ENCODE results near the gene PIK3R1.

PIK3R1 gene

DNA sequence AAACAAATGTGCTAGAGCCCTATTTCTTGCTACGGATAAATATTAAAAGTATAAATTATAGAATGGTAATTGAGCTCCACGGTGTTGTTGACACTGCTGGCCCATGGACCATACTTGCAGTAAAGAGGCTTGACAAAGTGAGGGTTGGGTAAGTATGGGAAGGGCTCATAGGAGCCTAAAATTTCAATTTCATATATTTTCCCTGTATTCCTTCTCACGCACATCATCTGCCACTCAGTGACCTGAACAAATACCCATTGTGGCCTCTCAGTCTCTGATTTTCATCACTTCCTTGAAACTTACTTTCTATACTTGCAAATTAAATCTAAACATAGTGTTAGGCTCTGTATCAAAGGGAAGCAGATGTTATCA, 116.5 kb downstream of the PIK3R1 start:
- DNase-seq = no peak

GRCh38 chr5:68332556-68332955, 117.0 kb downstream of the PIK3R1 start:
- DNase-seq = no peak

DNA sequence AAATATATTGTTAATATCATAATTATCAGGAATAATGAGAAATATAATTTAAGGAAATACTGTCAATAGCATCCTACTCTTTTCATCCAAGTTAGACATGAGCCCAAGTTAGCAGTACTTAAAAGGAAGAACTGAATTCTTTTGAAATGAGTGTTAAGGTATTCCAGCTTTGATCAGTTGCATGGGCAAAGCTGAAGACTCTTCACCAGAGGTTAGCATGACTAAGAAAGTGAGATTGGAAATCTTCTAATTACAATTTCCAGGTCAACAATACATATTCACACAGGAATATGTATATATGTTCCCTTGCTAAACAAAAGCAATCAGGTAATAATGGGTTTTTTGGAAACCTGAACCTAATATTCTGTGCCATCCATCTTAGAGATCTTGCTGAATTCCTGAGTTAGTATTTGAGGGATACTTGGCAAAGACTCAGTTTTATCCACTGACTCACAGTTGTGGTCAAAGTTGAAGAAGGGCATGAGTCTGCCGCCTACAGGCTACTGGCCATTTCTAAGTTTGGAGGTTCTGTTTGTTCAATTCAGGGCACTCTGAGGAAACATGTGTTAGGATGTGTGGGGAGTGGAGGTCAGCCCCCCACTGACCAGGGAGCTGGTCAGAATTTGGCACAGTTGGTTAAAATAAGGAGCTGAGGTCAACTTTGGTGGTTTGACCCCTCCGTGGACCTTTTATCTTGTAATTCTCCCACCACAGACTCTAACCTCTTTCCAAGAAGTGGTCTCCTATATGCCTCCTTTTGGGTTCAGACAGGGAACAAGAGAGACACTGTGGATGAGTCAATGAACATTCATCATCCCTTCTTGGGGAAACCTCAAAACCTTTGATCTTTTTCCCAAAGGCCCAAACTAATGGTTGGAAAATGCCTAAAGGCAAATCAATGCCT, 118.3 kb downstream of the PIK3R1 start:
- DNase-seq = no peak

- no peak for DNase-seq
These were observed 119.0 kb downstream of the PIK3R1 start for GRCh38 chr5:68334553-68334886.

- DNase-seq = no peak
These were observed 119.5 kb downstream of the PIK3R1 start for GRCh38 chr5:68335075-68335474.

DNA sequence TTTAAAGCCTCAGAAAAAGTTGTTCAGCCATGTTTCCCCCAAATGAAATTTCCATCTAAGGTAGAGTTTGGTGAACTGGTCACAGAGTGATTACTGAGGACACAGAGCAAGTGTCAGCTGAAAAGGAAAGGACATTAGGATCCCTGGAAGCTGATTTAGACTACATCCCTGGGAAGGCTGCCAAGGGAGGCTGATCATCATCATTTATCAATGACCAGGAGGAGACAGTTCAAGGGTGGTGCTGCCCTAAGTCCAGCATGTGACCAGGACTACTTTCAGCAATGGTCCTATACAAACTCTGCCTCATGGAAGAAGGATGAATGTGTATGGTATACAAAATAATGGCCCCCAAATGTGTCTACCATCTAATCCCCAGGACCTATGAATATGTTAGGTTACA, 120.6 kb downstream of the PIK3R1 start:
- DNase-seq = no peak

- DNase-seq = no peak
These were observed 121.7 kb downstream of the PIK3R1 start for GRCh38 chr5:68337235-68337634.

GRCh38 chr5:68339921-68340321, 124.4 kb downstream of the PIK3R1 start:
- no peak for DNase-seq

DNA sequence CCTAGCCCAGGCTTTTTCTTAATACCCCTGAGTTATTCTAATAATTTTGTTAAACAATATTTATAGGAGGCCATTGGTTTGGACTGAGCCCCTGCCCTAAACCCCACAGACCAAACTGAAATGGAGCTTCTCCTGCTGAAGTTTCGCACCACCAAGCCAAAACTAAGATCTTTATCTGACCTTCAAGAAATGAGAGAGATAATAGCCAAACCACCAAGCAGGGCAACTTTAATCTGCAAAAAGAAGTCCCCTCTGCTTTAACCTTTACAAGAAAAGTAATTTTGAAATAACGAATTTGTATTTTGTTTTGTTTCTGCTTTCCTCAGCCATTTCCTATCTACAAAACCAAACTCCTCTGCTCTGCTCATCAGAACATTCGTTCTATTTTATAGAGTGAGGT, 125.5 kb downstream of the PIK3R1 start:
- no peak for DNase-seq

- no peak for DNase-seq
These were observed 127.1 kb downstream of the PIK3R1 start for GRCh38 chr5:68342693-68343092.

- DNase-seq = no peak
These were observed 127.9 kb downstream of the PIK3R1 start for GRCh38 chr5:68343421-68343826.

GRCh38 chr5:68344447-68345111, 129.0 kb downstream of the PIK3R1 start:
- no peak for DNase-seq

DNA sequence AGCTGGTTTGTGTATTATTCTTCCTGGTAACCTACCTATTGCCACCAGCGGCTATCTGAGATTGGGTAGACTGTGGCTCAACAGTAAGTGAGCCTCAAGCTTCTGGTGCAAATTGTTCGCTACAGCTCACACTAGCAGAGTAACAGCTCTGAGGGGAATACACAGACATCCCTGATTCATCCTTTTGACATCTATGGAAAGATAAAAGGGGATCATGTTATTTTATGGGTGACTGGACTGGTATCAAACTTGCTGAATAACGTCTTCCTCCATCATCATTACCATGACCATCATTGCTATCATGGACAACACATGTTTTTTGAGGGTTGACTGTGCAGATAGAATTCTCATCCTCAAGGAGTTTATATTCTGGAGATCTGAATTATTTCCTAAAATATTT, 129.6 kb downstream of the PIK3R1 start:
- DNase-seq = no peak

DNA sequence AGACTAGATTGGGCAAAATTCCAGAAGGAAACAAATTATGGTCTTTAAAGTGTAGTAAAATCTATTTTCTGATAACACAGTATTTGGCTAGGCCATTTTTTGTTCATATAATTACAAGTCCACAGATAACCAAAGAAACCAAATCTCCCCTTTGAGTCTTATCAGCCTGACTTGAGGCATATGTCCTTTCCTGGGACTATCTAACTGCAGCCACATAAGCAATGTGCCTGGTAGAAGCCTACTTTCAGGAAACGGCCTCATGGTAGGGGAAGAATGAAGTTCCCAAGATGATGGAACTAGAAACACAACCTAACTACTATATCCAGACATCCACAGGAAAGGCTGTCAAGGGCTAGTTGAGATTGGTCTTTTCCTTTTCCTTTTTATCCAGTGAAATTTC, 130.0 kb downstream of the PIK3R1 start:
- DNase-seq = no peak

- no peak for DNase-seq
These were observed 132.0 kb downstream of the PIK3R1 start for GRCh38 chr5:68347536-68347935.

GRCh38 chr5:68348447-68349222, 133.1 kb downstream of the PIK3R1 start:
- DNase-seq = no peak

GRCh38 chr5:68350176-68350575, 134.6 kb downstream of the PIK3R1 start:
- no peak for DNase-seq

Measured in stimulated activated naive CD4-positive, alpha-beta T cell (primary cell).